Epithelial cell of esophagus (primary cell): ENCODE results near the gene MAPK9.

Source experiments
- DNase-seq: peaks from one replicate; pipeline ENCODE4 v3.0.0; 2010; ENCODE audit warnings: low read depth
- H3K4me3 ChIP-seq: 2 replicates; pipeline ENCODE4 v1.5.1; 2011; ENCODE audit warnings: mild to moderate bottlenecking, low read length, control low read depth
- TF ChIP-seq, protein P1 (sequence below): IDR thresholded peaks from 2 replicates; pipeline ENCODE4 v1.5.1; 2011; ENCODE audit warnings: low read depth, mild to moderate bottlenecking, low read length, control low read depth, inconsistent platforms; ENCODE audit not compliant: insufficient read depth; ENCODE audit errors: missing control alignments

Gene MAPK9

DNA sequence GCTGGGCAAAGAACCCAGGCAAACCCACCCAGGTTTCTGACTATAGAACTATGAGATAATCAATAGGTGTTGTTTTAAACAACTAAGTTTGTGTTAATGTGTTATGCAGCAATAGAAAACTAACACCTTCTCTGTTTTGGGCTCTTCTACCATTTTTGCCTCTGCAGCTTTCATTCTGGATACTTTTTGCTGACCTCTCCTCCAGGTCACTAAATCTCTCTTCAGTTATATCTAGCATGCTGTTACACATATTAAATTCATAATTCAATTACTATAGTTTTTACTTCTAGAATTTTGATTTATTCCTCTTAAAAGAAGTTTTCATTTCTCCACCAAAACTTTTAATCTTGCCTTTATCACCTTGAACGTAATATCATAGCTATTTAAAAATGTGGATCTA lies 17.2 kb downstream of the MAPK9 start:
- no peak for DNase-seq
- H3K4me3 ChIP-seq, result no peak overlapping the region
- TF ChIP-seq, protein P1, sequence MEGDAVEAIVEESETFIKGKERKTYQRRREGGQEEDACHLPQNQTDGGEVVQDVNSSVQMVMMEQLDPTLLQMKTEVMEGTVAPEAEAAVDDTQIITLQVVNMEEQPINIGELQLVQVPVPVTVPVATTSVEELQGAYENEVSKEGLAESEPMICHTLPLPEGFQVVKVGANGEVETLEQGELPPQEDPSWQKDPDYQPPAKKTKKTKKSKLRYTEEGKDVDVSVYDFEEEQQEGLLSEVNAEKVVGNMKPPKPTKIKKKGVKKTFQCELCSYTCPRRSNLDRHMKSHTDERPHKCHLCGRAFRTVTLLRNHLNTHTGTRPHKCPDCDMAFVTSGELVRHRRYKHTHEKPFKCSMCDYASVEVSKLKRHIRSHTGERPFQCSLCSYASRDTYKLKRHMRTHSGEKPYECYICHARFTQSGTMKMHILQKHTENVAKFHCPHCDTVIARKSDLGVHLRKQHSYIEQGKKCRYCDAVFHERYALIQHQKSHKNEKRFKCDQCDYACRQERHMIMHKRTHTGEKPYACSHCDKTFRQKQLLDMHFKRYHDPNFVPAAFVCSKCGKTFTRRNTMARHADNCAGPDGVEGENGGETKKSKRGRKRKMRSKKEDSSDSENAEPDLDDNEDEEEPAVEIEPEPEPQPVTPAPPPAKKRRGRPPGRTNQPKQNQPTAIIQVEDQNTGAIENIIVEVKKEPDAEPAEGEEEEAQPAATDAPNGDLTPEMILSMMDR, result no peak

DNA sequence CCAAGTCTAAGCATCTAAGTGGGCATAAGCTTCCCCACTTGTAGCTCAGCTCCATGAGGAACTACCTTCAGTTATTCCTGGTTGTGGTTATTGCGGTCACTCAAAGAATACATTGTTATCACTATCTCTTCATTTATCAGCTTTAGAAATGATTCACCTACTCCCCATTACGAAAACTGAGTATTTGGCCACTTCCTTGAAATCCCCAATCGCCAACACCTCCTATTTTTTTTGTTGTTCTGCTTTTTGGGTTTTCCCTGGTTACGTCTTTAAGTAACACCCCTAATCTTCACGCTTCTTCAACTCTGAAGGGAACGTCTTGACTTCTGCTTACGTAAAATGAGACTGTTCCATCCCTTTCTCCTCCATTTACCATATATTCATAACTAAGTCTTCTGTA lies 20.7 kb downstream of the MAPK9 start:
- DNase-seq, result no peak
- TF ChIP-seq, protein P1, result no peak
- H3K4me3 ChIP-seq, result no peak overlapping the region

DNA sequence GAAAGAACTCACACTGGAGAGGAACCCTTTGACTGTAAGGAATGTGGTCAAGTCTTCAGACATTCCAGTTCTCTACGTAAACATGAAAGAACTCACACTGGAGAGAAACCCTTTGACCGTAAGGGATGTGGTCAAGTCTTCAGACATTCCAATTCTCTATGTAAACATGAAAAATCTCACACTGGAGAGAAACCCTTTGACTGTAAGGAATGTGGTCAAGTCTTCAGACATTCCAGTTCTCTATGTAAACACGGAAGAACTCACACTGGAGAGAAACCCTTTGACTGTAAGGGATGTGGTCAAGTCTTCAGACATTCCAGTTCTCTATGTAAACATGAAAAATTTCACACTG lies 32.6 kb downstream of the MAPK9 start:
- H3K4me3 ChIP-seq, result no peak overlapping the region
- TF ChIP-seq, protein P1, result no peak
- no peak for DNase-seq

DNA sequence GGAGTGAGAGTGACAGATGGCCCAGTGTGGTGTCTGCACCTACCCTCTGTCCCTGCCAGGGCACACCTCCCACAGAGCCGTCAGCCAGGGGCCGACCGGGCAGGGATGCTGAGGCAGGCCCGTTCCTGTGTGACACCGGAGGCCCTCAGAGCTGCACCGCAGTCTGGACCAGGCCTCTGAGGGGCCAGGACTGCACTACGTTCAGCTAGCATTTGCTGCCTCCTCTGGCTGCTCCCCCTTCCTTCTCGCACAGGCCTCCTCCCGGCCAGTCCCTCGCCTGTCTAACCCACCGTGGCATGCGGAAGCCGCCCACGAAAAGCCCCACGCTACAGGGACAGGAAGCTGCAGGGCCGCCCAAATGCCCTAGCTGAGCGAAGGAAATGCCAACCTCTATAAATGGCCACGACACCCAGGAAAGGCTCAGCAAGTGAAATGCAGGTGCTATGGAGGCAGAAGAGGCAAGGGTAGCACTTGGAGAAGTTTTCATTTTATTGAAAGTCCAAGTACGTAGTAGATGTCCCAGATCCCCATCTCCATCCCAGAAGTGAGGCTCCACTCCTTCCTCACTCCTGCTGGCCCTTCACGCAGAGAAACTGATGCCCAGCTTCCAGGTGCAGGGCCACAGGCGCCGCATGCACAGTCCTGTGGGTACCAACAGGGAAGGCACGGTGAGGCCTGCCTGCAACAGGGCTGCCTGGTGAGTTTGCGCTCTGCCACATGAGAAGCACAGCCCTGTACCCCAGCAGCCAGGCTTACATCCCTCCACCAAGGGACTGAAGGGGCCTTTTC lies 38.7 kb downstream of the MAPK9 start:
- DNase-seq, result no peak
- H3K4me3 ChIP-seq, result no peak overlapping the region

DNA sequence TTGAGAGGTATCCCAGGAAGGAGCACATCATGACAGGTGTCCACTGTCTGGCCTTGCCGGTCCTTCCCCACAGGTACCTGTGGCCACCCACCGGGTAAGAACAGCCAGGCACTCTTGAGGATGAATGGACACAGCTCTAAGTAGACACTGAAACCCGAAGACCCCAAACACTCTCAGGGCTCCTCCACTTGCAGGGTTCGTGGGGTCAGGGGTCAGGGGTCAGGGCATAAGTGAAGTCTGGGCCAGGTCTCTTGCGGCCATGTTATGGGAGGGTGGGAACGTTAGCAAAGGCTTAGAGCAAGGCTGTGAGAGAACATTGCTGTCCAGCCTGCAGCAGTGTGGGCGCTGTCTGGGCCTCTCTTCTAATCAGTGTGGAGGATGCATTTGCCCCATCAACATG lies 40.0 kb downstream of the MAPK9 start:
- H3K4me3 ChIP-seq, result no peak overlapping the region
- TF ChIP-seq, protein P1, result no peak

More for the DNA sequence above, 38.7 kb downstream of the MAPK9 start:
- TF ChIP-seq, protein P1, result no peak

DNA sequence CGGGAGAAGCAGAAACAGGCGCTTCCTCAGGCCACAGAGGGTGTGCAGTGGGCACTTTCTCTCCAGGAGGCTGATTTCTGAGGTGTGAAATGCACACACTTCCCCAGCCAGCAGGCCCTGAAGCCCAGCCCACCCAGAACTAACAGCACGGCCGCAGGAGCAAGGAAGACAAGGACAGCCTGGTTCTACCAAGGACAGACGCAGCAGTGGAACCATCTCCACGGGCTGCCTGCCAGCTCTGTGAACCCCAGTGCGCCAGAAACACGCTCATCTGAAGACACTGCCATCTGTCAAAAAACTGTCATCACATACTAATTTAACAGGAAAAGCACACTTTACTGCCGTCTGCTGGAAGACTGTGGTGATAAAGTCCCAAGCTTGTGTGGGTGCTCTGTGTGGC lies 40.7 kb downstream of the MAPK9 start:
- DNase-seq, result no peak
- no peak overlapping the region for H3K4me3 ChIP-seq
- TF ChIP-seq, protein P1, result no peak

More for the DNA sequence above, 40.0 kb downstream of the MAPK9 start:
- no peak for DNase-seq

DNA sequence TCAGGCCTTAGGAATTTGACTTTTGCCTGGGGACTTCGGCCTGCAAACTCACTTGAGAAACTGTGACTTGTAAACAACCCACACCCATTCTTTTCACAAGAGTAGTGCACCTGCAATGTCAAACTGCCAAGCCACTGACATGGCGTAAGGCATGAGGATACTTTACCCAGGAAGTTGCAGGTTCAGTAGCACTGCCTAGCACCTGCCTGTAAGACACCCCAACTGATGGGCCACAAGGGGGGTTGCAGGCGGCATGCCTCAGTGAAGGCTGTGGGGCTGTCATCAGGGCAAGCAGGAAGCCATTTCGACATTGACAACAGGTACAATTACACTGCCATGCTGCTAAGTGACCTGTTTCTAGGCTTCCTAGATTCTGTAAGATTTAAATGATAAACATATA lies 41.6 kb downstream of the MAPK9 start:
- no peak for DNase-seq
- TF ChIP-seq, protein P1, result no peak

More for the DNA sequence above, 41.6 kb downstream of the MAPK9 start:
- no peak overlapping the region for H3K4me3 ChIP-seq
